ENCODE results near the gene JUP.

The JUP gene

GRCh38 chr17:41806685-41807445 lies 20.4 kb upstream of the JUP start:
- no peak for DNase-seq

GRCh38 chr17:41803049-41804020 lies 16.8 kb upstream of the JUP start:
- no peak for DNase-seq

GRCh38 chr17:41801374-41802271 lies 15.1 kb upstream of the JUP start:
- peak; percentile 90 for DNase-seq

- no peak for DNase-seq
Measured at GRCh38 chr17:41800601-41801373, 14.3 kb upstream of the JUP start.

- no peak for DNase-seq
Measured at GRCh38 chr17:41799366-41799765, 12.9 kb upstream of the JUP start.

- DNase-seq = no peak
Measured at GRCh38 chr17:41797377-41797776, 10.9 kb upstream of the JUP start.

GRCh38 chr17:41796121-41796895 lies 9.8 kb upstream of the JUP start:
- no peak for DNase-seq

- no peak for DNase-seq
Measured at GRCh38 chr17:41794540-41794975, 8.0 kb upstream of the JUP start.

- no peak for DNase-seq
Measured at GRCh38 chr17:41793784-41794539, 7.5 kb upstream of the JUP start.

GRCh38 chr17:41792845-41793783 lies 6.6 kb upstream of the JUP start:
- no peak for DNase-seq

GRCh38 chr17:41787021-41787418 lies 509 bp upstream of the JUP start:
- no peak for DNase-seq

- DNase-seq = no peak
Measured at GRCh38 chr17:41785859-41786226, 668 bp downstream of the JUP start.

- DNase-seq = no peak
Measured at GRCh38 chr17:41785091-41785858, 1.2 kb downstream of the JUP start.

GRCh38 chr17:41784207-41784744 lies 2.2 kb downstream of the JUP start:
- no peak for DNase-seq

- no peak for DNase-seq
Measured at GRCh38 chr17:41782142-41782541, 4.4 kb downstream of the JUP start.

GRCh38 chr17:41781404-41782110 lies 5.0 kb downstream of the JUP start:
- no peak for DNase-seq

- no peak for DNase-seq
Measured at GRCh38 chr17:41779954-41780353, 6.6 kb downstream of the JUP start.
